AG08396 (cell line): Measurements from ENCODE around the gene DMBT1.
"Not testable (repeated sequence)": the region's sequence is repeated elsewhere in the genome, so short reads cannot be mapped to it uniquely, and the experiment has no call there.

Source experiments
- DNase-seq: peaks from one replicate; pipeline ENCODE4 v3.0.0; 2012; ENCODE audit warnings: low spot score, mixed read lengths

DMBT1 gene

DNA sequence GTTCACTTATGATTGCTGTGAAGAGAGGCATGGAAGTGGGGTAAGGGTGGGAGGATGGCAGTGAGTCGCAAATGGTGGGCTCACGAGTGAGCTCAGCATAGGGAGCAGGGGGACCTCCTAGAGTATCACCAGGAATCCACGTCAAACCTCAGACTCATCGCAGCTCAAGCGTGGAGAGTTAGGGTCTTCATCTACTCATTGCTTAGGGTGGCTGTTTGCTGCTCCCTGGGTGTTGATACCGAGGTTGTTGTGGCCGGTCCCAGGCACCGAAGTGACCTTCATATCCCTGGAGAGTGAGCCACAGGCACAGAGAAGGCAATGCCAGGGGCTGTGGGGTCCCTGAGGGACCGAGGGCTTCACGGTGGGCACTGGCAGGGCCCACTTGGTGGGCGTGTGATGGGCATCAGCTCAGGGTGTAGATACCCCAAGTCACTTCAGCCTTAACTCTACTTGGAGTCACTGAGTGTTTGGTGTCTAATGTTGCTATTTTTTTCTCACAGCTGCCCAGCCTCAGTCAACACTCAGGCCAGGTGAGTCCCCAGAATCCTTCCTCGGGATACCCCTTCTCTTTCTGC lies 16.8 kb downstream of the DMBT1 start:
- DNase-seq: no peak

DNA sequence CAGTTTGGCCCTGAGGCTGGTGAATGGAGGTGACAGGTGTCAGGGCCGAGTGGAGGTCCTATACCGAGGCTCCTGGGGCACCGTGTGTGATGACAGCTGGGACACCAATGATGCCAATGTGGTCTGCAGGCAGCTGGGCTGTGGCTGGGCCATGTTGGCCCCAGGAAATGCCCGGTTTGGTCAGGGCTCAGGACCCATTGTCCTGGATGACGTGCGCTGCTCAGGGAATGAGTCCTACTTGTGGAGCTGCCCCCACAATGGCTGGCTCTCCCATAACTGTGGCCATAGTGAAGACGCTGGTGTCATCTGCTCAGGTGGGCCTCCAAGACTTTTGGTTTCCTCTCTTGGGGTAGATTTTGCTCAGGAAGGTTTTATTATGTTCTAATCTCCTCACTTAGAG lies 25.5 kb downstream of the DMBT1 start:
- DNase-seq: not testable (repeated sequence)

DNA sequence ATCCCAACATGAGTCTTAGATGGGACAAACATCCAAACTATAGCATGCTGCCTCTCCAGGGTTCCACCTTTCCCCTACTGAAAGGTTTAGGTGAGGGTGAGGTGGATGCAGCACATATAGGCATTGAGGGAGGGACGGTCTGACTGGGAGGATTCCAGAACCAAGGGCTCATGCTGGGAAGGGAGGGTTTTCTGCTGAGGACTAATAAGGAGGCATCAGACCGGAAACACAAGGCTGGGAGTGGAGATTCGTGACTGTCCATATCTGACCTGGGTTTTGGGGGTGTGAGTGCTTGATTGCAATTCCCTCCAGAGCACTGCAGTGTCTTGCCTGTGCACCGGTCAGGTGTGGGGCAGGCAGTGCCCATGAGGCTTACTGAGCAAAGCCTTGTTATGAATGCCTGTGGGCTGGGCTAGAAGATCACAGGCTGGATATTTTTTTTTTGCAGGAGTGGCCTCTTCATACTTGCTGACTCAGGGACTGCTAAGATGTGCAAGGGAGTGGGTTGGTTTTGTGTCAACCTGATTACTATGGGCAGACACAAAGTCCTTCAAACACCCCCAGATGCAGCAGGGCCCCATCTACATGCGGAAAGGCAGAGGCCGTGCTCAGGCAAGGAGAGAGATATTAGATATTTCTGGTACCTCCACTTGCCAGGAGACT lies 26.7 kb downstream of the DMBT1 start:
- no peak for DNase-seq

DNA sequence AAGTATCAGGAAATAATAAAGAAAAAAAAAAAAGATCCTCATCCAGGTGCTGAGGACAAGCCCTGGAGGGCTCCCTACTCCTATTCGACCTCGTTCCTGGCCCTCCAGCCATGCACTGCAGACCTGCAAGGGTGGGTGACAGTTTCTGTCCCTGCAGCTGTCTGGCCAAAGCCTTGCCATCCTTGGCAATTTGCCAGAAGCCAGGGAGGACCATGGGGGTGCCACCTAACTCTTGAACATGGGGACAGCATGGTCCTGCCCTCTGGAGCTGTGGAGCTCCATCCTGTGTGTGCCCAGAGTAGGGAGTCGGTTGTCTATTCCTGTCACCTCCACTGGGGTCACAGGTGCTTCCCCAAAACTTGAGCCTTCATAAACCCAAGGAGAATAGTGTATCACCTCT lies 27.8 kb downstream of the DMBT1 start:
- no peak for DNase-seq

DNA sequence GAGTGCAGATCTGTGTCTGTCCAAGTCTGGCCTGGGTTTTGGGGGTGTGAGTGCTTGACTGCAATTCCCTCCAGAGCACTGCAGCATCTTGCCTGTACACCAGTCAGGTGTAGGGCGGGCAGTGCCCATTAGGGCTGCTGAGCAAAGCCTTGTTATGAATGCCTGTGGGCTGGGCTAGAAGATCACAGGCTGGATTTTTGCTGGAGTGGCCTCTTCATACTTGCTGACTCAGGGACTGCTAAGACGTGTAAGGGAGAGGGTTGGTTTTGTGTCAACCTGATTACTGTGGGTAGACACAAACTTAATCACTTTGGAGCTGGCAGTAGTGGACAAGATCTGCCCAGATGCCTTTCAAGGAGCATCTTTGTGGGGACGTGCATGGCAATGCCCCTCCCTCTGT lies 29.6 kb downstream of the DMBT1 start:
- no peak for DNase-seq

DNA sequence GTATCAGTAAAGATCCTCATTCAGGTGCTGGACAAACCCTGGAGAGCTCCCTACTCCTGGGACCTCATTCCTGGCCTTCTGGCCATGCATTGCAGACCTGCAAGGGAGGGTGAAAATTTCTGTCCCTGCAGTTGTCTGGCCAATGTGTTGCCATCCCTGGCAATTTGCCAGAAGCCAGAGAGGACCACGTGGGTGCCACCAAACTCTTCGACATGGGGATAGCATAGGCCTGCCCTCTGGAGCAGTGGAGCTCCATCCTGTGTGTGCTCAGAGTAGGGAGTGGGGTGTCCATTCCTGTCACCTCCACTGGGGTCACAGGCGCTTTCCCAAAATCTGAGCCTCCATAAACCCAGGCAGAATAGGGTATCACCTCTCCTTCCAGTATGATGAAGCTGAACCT lies 31.2 kb downstream of the DMBT1 start:
- DNase-seq: no peak

DNA sequence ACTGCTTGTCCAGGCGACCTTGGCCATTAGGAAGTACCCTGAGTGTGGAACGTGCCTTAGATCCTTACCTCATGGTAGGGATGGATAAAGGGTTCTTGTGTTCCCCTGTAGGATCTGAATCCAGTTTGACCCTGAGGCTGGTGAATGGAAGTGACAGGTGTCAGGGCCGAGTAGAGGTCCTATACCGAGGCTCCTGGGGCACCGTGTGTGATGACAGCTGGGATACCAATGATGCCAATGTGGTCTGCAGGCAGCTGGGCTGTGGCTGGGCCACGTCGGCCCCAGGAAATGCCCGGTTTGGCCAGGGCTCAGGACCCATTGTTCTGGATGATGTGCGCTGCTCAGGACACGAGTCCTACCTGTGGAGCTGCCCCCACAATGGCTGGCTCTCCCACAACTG lies 31.6 kb downstream of the DMBT1 start:
- no peak for DNase-seq

DNA sequence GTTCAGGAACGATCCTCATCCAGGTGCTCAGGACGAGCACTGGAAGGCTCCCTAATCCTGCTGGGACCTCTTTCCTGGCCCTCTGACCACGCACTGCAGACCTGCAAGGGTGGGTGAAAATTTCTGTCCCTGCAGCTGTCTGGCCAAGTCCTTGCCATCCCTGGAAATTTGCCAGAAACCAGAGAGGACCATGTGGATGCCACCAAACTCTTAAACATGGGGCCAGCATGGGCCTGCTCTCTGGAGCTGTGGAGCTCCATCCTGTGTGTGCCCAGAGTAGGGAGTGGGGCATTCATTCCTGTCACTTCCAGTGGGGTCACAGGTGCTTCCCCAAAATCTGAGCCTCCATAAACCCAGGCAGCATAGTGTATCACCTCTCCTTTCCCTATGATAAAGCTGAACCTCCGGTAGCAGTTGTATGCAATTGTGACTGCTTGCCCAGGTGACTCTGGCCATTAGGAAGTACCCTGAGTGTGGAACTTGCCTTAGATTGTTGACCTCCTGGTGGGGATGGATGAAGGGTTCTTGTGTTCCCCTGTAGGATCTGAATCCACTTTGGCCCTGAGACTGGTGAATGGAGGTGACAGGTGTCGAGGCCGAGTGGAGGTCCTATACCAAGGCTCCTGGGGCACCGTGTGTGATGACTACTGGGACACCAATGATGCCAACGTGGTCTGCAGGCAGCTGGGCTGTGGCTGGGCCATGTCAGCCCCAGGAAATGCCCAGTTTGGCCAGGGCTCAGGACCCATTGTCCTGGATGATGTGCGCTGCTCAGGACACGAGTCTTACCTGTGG lies 57.1 kb downstream of the DMBT1 start:
- DNase-seq: no peak

DNA sequence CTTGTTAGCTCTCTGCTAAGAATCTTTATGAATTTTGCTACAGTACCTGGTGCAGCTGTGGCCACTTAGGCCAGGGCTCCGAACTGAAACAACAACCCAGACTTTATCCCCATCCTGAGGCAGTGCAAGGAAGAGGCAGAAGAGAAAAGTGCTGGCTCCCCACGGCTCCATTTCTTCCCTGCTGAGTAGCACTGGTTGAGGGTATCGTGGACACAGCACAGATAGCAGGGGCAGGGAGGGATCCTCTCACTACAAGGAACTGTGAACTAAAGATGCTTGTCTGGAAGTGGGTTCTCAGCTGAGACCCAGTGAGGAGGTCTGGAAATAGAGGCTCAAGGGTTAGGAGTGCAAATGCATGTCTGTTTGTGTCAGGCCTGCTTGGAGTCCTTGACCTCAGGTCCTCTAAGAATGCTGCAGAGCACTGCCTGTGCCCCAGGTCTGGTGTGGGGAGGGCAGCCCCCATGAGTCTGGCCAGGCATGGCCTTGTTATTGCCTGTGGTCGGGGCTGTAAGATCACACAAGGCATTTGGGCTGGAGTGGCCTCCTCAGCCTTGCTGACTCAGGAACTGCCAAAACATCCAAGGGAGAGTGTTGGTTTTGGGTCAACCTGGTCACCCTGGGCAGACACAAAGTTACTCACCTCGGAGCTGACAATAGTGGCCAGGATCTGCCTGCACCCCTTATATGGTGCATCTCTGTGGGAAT lies 58.1 kb downstream of the DMBT1 start:
- no peak for DNase-seq

DNA sequence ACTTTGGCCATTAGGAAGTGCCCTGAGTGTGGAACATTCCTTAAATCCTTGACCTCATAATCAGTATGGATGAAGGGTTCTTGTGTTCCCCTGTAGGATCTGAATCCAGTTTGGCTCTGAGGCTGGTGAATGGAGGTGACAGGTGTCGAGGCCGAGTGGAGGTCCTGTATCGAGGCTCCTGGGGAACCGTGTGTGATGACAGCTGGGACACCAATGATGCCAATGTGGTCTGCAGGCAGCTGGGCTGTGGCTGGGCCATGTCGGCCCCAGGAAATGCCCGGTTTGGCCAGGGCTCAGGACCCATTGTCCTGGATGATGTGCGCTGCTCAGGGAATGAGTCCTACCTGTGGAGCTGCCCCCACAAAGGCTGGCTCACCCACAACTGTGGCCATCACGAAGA lies 60.4 kb downstream of the DMBT1 start:
- not testable (repeated sequence) for DNase-seq

DNA sequence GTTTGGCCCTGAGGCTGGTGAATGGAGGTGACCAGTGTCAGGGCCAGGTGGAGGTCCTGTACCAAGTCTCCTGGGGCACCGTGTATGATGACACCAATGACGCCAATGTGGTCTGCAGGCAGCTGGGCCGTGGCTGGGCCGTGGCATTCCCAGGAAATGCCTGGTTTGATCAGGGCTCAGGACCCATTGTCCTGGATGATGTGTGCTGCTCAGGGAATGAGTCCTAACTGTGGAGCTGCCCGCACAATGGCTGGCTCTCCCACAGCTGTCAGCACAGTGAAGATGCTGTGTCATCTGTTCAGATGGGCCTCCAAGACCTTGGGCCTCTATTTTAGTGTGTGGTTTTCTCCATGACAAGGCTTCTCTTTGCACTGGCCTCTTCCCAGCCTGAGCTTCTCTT lies 64.0 kb downstream of the DMBT1 start:
- no peak for DNase-seq

DNA sequence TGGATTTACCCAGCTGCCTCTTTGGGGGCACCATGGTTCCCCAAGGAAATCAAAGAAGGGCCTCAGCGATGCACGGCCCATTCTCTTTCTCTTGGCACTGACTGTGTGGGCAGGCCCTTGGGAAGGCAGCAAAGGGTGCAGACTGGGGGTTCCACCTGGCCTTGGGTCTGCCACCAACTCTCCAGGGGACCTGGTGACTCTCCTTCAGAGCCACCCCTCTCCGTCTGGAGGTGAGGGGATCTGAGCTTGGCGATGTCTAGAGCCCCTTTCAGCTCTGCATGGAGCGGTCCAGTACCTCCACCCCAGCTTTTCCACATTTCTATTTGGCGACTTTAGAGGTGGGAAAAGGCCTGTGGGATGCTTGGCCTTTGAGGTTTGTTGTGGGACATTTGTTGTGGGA lies 70.0 kb downstream of the DMBT1 start:
- no peak for DNase-seq

DNA sequence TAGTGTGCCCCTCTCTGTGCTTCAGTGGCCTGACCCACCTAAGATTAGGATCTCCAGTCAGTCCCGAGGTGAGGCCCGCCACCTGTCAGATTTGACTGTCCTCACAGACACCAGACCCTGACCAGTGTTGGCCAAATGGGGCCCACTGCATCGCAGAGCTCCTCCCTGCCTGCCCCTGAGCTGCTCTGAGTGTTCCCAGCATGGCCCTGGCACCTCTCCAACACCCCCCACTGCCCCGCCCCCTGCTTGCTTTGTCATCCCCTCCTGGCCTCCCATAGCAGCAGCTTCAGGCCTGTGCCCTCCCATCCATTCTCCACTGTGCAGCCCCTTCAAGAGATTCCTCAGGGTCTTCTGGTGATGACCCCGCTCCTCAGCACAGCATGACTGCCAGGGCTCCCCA lies 71.5 kb downstream of the DMBT1 start:
- no peak for DNase-seq

DNA sequence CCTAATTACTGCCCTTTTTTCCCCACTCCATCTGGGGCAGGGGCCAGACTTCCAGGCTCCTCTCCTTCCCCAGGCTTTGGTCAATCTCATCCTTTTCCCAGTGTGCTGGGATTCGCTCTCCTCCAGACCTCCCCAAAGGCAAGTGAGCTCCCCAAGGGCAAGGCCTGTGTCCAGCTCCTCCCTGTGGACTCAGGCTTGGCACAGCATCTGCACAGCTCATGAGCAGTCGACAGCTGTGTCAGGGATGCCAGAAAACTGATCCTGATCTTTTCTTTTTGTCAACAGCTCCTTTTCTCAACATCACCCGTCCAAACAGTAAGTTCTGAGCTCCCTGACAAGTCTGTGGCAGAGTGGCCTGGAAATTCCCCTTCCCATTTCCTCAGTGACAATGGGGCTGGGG lies 72.0 kb downstream of the DMBT1 start:
- no peak for DNase-seq

DNA sequence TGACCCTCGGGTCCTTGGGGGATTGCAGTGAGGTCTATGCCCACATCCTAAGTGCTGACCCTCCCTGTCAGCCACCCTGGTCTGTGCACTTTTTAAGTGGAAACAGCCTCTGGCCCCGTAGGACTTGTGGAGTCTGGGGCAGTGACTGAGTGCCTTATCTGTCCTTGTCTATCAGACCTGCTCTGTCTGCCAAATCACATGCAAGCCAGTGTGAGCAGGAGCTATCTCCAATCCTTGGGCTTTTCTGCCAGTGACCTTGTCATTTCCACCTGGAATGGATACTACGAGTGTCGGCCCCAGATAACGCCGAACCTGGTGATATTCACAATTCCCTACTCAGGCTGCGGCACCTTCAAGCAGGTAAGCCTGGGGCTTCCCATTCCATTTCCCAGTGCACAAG lies 76.4 kb downstream of the DMBT1 start:
- no peak for DNase-seq

DNA sequence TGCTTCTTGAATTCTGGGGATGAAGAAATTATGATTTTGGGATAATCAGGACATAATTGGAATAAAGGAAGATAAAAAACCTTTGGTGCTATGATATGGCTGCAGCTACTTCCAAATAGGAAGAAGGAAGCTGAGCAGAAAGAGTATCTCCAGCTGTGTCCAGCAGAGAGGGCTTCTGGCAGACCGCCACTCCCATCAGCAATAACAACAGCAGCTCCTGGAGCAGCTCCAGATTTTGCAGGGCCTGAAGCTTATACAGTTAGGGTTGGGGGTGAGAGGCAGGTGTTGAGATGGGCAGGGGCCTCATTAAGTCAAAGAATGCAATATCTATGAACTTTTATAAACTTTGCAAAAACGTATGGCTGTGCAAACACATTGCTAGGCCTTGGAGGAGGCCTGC lies 76.8 kb downstream of the DMBT1 start:
- DNase-seq: no peak

DNA sequence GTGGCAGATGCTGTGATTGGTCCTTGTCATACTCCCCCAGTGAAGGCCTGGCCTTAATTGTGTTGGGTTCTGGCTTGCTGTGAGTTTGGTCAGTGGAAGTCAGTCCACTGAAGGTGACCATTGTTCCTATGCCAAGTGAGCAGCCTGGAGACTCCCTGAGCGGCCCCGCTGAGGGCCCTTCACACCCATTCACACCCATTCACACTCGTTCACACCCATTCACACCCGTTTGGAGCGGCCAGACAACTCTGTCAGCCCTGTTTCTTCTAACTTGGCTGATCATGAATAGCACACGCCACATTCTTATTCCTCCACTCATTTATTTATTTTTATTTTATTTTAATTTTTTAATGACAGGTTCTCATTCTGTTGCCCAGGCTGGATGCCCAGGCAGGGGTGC lies 77.6 kb downstream of the DMBT1 start:
- DNase-seq: no peak

DNA sequence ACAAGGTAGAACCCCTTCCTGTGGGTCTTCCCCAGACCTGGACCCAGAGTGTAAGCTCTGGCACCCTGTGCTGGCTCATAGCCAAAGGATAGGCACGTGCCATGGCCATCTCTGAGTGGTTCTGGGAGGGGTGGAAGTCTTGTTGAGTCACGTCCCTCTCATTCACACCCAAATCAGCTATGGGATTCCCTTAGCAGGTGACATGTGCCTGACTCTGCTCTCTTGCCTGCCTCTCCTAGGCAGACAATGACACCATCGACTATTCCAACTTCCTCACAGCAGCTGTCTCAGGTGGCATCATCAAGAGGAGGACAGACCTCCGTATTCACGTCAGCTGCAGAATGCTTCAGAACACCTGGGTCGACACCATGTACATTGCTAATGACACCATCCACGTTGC lies 79.2 kb downstream of the DMBT1 start:
- DNase-seq: no peak

DNA sequence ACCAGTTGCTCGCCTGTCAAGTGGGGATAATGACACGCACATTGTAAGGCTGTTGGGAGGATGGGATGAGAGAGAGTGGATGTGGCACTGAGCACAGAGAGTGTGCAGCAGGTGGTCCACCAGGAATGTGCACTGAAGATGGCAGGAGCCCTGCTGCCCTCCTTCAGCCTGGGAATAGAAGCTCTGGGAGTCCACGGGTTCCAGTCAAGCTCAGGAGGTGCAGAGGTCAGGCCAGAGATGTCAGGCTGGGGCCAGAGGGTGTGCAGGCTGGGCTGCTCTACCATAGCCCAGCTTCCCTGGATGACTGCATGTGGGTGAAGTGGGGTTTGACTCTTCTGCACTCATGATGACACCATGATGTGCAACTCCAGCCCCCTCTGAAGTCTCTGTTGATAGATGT lies 80.4 kb downstream of the DMBT1 start:
- DNase-seq: no peak

DNA sequence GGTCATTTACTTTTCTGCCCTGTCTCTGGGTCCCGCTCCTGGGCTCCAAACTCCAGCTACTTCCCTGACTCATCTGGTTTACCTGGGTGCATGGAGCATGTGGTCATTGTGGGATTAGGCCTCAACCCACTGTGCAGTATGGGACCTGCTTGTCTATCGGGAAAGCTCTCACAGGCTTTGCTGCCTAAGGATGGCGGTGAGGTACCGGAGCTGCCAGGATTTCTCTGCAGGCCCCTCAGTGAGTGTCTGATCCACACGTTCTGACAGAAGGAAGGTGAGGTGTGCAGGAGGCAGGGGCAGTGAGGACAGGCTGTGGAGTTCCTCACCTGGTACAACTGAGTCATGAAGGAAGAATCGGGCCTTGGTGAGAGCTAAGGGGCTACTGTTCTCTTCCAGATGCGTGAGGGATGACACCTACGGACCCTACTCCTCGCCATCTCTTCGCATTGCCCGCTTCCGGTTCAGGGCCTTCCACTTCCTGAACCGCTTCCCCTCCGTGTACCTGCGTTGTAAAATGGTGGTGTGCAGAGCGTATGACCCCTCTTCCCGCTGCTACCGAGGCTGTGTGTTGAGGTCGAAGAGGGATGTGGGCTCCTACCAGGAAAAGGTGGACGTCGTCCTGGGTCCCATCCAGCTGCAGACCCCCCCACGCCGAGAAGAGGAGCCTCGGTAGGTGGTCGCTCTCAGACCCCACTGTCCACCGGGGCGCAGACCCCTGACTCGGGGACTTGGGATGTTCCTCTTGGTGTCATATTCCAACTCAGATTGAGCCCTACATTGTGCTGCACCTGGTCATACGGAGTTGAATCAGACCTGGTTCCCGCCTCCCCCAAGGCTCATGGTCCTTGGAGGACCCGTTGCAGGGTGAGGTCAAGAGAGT lies 82.4 kb downstream of the DMBT1 start:
- no peak for DNase-seq

DNA sequence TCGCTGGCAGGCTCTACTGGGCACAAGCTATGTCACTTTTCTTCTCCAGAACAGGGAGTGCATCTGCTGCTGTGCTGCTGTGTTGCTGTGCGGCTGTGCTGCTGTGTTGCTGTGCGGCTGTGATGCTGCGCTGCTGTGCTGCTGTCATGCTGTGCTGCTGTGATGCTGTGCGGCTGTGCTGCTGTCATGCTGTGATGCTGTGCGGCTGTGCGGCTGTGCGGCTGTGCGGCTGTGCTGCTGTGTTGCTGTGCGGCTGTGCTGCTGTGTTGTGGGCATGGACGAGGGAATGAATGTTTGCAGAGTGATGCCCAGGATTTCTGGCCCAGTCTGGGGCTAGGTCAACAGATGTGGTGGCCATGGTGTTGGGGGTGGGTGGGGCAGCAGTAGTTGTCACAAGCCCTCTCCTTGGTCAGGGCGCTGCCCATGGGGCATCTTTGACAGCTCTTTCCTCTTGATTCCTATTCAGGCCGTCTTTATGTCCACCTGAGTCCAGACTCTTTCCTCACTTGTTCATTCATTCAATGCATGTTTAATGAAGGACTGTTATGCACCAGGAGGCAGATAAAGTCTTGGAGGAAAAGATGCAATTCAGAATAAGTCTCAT lies 83.5 kb downstream of the DMBT1 start:
- no peak for DNase-seq
